Measurements from ENCODE around the gene NUDCD3.

NUDCD3 gene

GRCh38 chr7:44380831-44381493 lies 109.5 kb downstream of the NUDCD3 start:
- no peak for DNase-seq

DNA sequence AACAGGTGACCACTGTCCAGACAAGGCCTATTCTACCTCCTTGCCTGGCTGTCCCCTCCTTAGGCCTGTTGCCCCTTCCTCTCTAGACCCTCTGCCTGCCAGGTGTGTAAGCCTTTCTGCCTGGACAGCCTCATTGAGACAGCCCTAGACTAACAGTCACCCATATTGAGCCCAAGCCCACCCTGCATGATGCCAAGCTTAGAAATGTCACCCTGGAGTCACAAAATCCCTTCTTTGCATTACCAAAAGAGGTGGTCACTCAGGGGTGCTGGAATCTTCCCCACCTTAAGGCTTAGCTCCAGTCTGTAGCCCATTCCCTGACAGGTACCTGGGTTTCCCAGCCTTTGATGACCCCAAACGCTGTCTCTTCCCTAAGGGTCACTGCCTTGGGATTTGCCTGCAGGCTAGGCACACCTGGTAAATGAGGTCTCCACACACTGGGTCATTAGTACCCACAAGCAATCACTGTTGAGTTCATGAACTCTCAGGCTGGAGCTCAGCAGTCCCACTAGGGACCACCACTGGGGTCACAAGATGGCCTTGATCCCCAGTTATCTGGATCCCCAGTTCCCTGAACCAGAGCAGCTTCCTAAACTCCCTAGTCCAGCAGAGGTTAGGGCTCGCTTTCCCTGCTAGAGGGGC lies 110.1 kb downstream of the NUDCD3 start:
- DNase-seq = no peak

- DNase-seq = no peak
These were observed 110.9 kb downstream of the NUDCD3 start for GRCh38 chr7:44379366-44380188.

GRCh38 chr7:44378744-44379143 lies 111.7 kb downstream of the NUDCD3 start:
- no peak for DNase-seq

DNA sequence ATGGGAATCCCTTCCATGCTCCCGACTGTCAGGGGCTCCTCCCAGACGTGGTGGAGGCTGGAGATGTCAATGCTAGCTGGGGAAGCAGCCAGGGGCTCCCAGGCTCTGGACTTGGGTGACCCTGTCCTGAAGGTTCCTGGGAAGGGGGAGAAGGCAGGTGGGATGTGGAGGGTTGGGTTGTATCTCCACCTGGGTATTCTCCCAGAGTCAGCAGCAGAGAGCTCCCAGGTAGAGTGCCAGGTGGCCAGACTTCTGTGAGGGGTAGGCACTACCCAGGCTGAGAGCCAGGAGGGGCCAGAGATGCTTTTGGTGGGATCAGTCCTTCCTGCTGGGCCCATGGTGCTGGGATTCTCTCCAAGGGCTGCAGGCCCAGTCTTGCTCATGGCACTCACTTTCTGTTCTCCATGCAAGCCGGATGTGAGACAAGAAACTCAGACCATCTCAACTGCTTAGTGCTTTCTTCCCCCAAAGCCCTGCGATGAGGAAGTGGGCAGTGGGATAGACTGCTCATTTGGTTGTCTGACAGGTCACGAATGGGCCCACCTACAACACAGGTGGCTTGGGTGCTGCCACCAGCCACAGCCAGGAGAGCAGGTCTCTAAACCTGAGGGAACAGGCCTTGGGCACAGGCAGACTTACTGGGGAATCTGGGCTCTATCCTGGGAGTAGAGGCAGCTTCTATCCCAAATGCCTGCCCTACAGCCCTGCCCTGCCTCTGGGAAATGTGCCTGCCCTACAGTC lies 112.6 kb downstream of the NUDCD3 start:
- no peak for DNase-seq

DNA sequence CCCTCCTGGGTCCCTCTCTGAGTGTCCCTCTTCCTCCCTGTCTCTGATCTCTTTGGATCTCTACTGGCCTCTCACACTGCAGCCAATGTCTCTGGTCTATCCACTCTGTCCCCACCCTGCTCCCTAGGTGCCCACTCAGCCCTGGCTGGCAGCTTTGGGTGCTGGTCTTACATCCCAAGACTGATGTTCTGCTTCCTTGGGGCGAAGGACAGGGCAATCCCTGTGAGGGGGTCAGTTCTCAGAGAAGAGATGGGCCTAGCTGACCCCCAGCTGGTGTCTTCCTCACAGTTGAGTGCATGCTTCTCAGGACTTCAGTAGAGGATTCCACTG lies 113.4 kb downstream of the NUDCD3 start:
- DNase-seq = no peak

DNA sequence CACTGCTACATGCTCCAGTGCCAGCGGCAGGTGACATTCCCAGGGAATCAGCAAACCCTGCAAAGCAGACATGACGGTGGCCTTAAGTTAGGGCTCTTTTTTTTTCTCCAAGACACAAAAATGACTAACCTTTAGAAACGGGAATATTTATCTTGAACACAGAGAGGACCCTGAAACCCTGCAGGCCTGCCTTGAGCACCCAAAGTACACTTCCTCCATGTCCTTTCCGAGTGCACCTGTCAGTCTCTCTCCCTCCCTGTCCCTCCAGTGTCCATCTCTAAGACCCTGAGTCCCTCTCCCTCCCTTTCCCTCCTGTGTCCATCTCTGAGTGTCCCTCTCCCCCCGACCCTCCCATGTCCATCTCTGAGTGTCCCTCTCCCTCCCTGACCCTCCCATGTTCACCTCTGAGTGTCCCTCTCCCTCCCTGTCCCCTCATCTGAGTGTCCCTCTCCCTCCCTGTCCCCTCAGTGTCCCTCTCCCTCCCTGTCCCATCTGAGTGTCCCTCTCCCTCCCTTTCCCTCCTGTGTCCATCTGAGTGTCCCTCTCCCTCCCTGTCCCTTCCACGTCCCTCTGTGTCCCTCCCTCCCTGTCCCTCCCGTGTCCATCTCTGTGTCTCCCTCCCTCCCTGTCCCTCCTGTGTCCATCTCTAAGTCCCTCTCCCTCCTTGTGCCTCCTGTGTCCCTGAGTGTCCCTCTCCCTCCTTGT lies 113.9 kb downstream of the NUDCD3 start:
- no peak for DNase-seq

GRCh38 chr7:44375926-44376342 lies 114.5 kb downstream of the NUDCD3 start:
- DNase-seq = no peak

DNA sequence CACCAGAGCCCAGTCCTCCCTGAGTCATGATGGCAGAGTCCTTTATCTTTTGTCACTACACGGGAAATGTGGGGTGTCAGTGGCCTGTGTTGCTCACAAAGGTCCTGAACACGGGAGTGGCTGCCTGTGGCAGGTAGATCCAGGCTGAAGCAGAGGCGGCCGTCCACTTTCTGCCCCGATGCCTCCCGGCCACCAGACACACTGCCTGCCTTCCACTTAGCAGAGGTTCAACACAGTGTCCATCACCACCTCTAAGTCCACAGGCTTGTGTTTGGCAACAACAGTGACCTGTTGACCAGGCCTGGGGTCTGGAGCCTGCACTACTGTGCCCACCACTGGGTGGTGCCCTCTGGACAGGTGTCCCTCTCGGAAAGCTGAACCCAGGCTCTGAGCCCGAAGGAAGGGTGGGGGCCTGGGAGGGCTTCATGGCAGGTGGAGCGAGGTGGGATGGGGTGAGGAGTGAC lies 115.2 kb downstream of the NUDCD3 start:
- DNase-seq = no peak

- no peak for DNase-seq
These were observed 116.3 kb downstream of the NUDCD3 start for GRCh38 chr7:44374007-44374763.

DNA sequence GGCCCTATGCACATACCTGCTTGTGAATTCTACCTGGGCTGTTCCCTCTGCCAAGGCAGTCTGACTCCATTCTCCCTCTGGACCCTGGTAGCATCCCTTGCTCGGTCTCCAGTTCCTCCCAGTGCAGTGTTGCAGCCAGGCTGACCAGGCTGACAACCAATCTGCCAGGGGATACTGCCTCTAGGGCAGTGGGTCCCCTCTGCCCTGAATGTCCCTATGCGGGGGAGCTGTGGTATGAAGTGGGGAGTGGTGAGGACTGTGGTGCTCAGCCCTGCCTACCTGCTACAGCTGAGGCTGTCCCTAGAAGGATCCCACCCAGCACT lies 117.1 kb downstream of the NUDCD3 start:
- no peak for DNase-seq

DNA sequence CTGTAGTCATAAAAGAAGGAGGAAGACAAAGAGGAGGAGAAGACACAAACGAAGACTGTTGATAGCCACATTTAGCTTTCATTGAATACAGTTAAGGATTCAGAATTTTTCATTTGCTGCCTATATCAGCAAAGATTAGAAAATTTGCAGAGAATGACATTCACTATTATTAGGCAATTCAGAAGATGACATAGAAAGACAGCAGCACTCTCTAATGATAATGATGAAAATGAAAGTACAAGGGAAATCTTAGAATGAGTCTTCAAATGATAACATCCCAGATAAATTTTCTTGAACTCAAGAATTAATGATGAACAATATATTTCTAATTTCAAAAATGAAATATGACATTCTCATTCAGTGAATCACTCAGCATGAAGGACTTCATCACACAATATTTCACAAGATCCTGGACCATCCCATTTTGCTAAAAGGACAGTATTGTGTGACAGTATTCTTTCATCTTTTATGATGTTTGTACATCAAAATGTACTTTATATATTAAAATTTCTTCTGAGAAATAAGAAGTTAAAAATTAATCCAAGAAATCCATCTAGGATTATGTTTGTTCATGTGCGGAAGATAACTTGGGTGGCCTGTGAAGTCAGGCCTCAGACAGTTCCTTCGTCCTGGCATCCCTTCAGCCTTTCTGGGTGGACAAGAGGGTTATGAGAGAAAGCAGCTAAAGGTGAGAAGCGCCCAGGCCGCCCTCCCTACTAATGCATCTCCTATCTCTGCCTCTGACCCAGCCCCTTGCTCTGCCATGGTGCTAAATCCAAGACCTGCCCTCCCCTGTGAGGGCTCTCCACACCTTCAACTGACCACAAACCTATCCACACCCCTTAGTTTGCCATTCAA lies 117.7 kb downstream of the NUDCD3 start:
- DNase-seq = no peak

DNA sequence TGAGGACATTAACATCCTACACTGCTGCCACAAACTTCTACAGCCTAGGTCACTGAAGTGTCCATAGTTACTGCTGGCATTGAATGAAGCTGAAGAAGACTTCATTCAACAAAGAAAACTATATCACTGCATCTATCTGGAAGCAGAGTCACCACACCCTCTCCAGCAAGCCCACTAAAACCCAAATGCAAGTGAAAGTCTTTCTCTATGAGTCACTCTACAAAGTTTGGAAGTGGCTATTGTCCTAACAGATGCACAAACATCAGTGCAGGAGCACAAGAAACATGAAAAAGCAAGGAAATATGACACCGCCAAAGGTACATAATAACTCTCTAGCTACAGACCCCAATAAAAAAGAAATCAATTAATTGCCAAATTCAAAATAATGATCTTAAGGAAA lies 121.6 kb downstream of the NUDCD3 start:
- DNase-seq = no peak

DNA sequence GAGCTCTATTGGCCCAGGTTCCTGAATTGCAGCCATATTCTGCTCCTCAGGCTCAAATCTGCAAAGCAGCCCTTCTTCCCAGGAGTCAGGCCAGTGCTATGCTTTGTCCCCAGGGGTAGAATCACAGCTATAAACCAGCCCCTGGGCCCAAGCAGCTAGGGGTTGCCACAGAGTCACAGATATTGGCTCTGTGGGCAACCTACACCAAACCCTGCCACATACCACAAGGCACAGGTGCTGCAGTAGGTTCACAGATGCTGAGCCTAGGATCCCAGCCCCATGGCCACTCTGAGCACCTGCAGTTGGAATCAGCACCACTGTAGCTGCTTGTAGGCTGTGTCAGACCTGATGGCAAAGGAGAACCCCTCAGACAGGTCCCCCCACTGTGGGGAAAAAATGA lies 122.0 kb downstream of the NUDCD3 start:
- no peak for DNase-seq

DNA sequence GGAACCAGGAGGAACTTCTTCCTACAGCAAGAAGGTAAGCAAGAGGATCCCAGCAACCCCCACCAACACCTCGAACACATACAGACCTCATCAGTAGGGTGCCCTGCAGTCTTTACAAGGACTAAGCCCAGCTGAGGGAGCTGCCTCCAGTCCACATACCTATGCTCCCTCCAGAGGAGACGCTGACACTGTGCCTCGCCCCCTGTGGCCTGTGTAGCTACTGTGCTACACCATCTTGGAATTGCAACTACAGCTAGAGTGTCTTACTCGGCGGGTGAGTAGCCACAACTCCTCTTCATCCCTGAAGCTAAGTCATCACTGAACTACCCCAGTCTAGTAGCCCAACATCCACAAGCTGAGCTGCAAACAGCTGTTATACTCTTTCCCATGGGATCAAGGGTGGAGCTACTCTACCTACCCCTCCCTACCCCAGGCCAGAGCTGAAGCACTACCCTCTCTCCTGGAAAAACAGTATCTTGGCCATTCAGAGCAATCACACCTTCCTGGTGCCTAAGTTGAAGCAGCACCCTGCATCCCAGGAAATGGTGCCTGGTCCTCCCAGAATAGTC lies 122.9 kb downstream of the NUDCD3 start:
- DNase-seq = no peak

DNA sequence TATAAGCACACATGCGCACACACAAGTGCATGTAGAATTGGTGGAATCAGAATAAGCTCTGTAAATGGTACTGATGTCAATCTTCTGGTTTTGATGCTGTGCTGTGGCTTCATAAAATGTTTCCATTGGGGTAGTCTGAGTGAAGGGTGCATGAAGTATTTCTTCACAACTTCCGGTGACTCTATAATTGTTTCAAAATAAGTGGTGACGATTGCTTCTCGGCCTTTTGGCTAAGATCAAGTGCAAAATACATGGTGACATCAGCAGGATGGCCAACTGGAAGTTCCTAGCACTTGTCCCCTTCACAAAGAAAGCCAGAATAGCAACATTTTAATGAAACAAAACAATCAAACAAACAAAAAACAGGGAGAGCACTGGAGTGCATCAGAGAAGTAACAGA lies 123.5 kb downstream of the NUDCD3 start:
- no peak for DNase-seq

DNA sequence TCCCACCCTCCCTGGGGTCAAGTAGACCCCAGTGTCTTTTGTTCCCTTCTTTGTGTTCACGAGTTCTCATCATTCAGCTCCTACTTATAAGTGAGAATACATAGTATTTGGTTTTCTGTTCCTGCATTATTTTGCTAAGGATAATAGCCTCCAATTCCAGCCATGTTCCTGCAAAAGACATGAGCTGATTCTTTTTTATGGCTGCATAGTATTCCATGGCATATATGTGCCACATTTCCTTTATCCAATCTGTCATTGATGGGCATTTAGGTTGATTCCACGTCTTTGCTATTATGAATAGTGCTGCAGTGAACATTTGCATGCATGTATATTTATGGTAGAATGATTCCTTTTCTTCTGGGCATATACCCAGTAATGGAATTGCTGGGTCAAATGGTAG lies 136.8 kb downstream of the NUDCD3 start:
- no peak for DNase-seq

DNA sequence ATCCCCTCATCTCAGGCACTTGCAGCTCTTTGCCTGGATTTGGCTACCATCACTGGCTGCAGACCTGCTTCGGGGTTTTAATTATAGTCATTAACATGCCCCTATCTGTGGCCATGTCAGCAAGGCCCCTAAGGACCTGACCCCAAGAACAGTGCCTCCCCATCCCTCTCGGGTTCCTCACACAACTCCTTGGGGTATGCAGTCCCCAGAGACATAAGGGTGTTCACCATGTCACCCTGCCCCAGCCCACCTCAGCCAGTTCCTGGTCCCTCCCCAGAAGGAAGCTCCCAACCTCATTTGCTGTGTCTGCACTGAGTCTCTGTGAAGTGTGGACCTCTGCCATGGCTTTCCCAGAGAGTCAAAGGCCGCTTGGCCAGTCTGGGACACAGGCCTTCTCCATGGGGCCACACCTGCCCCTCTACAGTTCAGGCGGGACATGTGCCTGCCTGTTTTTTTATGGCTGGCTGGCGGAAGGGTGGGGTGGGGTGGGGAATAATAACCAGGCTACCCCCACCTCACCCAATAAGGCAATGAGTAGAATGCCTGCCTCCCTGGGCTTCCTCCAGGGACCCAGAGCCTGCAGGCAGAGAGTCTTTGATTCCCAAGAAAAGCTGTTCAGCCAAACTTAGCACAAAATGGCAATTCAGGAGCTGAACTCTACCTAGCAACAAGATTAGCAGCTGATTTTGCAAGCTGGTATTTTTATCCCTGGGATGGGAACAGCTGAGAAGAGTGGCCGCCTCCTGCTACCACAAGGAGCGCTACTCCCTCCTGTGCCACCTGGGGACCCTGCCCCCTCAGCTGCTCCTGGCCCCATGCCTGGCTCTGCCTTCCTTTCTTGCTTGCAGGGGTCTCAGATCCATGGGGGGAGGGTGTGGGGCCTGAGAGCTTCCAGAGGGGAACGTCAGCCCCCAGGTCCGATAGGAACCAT lies 141.3 kb downstream of the NUDCD3 start:
- DNase-seq = no peak

- DNase-seq = peak in 1 of 2 donors; percentile 7
These were observed 142.2 kb downstream of the NUDCD3 start for GRCh38 chr7:44348300-44348699.

All from CD4-positive, alpha-beta T cell treated with Interleukin-1 beta for 1 hour (primary cell).